ENCODE measurements around the gene INPP4B.

Gene INPP4B

GRCh38 chr4:142781114-142781513 lies 65.0 kb downstream of the INPP4B start:
- no peaks in the 10 kb centered on the region for H3K4me1 ChIP-seq (ENCODE audit: low read length)
- no peaks in the 10 kb centered on the region for H4K20me1 ChIP-seq (ENCODE audit: insufficient read depth, low read length)
- H3K79me2 ChIP-seq (ENCODE audit: low read length): no peaks in the 10 kb centered on the region
- no peaks in the 10 kb centered on the region for H3K9me3 ChIP-seq (ENCODE audit: insufficient read depth, low read length)
- H3K4me2 ChIP-seq (ENCODE audit: low read length): no peak overlapping the region
- H2AFZ ChIP-seq (ENCODE audit: low read depth, low read length): no peak overlapping the region
- H3K27ac ChIP-seq (ENCODE audit: low read length): no peak overlapping the region
- no peaks in the 10 kb centered on the region for H3K36me3 ChIP-seq (replicated peaks; ENCODE audit: low read depth, low read length)
- no peaks in the 10 kb centered on the region for H3K27me3 ChIP-seq (ENCODE audit: low read depth, low read length)
- no peak overlapping the region for H3K9ac ChIP-seq (ENCODE audit: low read length)
- H3K4me3 ChIP-seq (ENCODE audit: low read length): no peak overlapping the region
- TF ChIP-seq EZH2phosphoT487 (IDR thresholded peaks at IDR 0.05; ENCODE audit: low read depth) (no peak), CTCF (IDR thresholded peaks at IDR 0.05; ENCODE audit: low read depth, low read length) (no peak)

GRCh38 chr4:142778900-142779299 lies 67.2 kb downstream of the INPP4B start:
- no peak overlapping the region for H3K4me3 ChIP-seq (ENCODE audit: low read length)
- no peaks in the 10 kb centered on the region for H3K36me3 ChIP-seq (replicated peaks; ENCODE audit: low read depth, low read length)
- no peak overlapping the region for H2AFZ ChIP-seq (ENCODE audit: low read depth, low read length)
- H3K27ac ChIP-seq (ENCODE audit: low read length): no peak overlapping the region
- H3K4me2 ChIP-seq (ENCODE audit: low read length): no peak overlapping the region
- TF ChIP-seq EZH2phosphoT487 (IDR thresholded peaks at IDR 0.05; ENCODE audit: low read depth): no peak
- no peak for TF ChIP-seq CTCF (IDR thresholded peaks at IDR 0.05; ENCODE audit: low read depth, low read length)
- no peaks in the 10 kb centered on the region for H4K20me1 ChIP-seq (ENCODE audit: insufficient read depth, low read length)
- H3K27me3 ChIP-seq (ENCODE audit: low read depth, low read length): no peaks in the 10 kb centered on the region
- no peak overlapping the region for H3K9ac ChIP-seq (ENCODE audit: low read length)
- no peaks in the 10 kb centered on the region for H3K9me3 ChIP-seq (ENCODE audit: insufficient read depth, low read length)
- H3K4me1 ChIP-seq (ENCODE audit: low read length): no peaks in the 10 kb centered on the region
- H3K79me2 ChIP-seq (ENCODE audit: low read length): no peaks in the 10 kb centered on the region

GRCh38 chr4:142778430-142778829 lies 67.7 kb downstream of the INPP4B start:
- Histone ChIP-seq H3K79me2 (ENCODE audit: low read length) (no peaks in the 10 kb centered on the region), H3K36me3 (replicated peaks; ENCODE audit: low read depth, low read length) (no peaks in the 10 kb centered on the region), H3K4me1 (ENCODE audit: low read length) (no peaks in the 10 kb centered on the region), H3K4me3 (ENCODE audit: low read length) (no peak overlapping the region), H3K9ac (ENCODE audit: low read length) (no peak overlapping the region), H3K4me2 (ENCODE audit: low read length) (no peak overlapping the region), H3K9me3 (ENCODE audit: insufficient read depth, low read length) (no peaks in the 10 kb centered on the region), H2AFZ (ENCODE audit: low read depth, low read length) (no peak overlapping the region), H3K27me3 (ENCODE audit: low read depth, low read length) (no peaks in the 10 kb centered on the region), H3K27ac (ENCODE audit: low read length) (no peak overlapping the region), H4K20me1 (ENCODE audit: insufficient read depth, low read length) (no peaks in the 10 kb centered on the region)
- TF ChIP-seq EZH2phosphoT487 (IDR thresholded peaks at IDR 0.05; ENCODE audit: low read depth) (no peak), CTCF (IDR thresholded peaks at IDR 0.05; ENCODE audit: low read depth, low read length) (no peak)

GRCh38 chr4:142777045-142777743 lies 68.9 kb downstream of the INPP4B start:
- Histone ChIP-seq H2AFZ (ENCODE audit: low read depth, low read length) (no peak overlapping the region), H3K9me3 (ENCODE audit: insufficient read depth, low read length) (no peaks in the 10 kb centered on the region), H3K4me2 (ENCODE audit: low read length) (no peak overlapping the region), H3K79me2 (ENCODE audit: low read length) (no peaks in the 10 kb centered on the region), H3K9ac (ENCODE audit: low read length) (no peak overlapping the region), H3K27ac (ENCODE audit: low read length) (no peak overlapping the region), H3K4me3 (ENCODE audit: low read length) (no peak overlapping the region), H3K36me3 (replicated peaks; ENCODE audit: low read depth, low read length) (no peaks in the 10 kb centered on the region), H3K27me3 (ENCODE audit: low read depth, low read length) (no peaks in the 10 kb centered on the region), H4K20me1 (ENCODE audit: insufficient read depth, low read length) (no peaks in the 10 kb centered on the region), H3K4me1 (ENCODE audit: low read length) (no peaks in the 10 kb centered on the region)
- no peak for TF ChIP-seq EZH2phosphoT487 (IDR thresholded peaks at IDR 0.05; ENCODE audit: low read depth)
- no peak for TF ChIP-seq CTCF (IDR thresholded peaks at IDR 0.05; ENCODE audit: low read depth, low read length)
